Loucy (cell line): ENCODE results near the gene RARB.

ENCODE experiments used
- H2AFZ ChIP-seq: fragments of 200-600 bp; sonication (generic); 2 replicates; pipeline ENCODE4 v1.6.0; 2016; ENCODE audit warnings: antibody characterized with exemption, mild to moderate bottlenecking, low read length, moderate library complexity
- H3F3A ChIP-seq: fragments of 200-600 bp; 2 replicates; pipeline ENCODE4 v1.6.0; 2016; ENCODE audit warnings: antibody characterized with exemption, low read depth, mild to moderate bottlenecking
- H3K27me3 ChIP-seq: fragments of 200-600 bp; sonication (generic); 2 replicates; pipeline ENCODE4 v1.6.1; 2014; ENCODE audit warnings: low read length, mild to moderate bottlenecking; ENCODE audit not compliant: insufficient read depth, poor library complexity, severe bottlenecking
- H3K36me3 ChIP-seq: fragments of 200-600 bp; sonication (generic); 2 replicates; pipeline ENCODE4 v1.6.1; 2016; ENCODE audit warnings: low read length; ENCODE audit not compliant: insufficient read depth
- H3K4me1 ChIP-seq: fragments of 200-600 bp; sonication (generic); 2 replicates; pipeline ENCODE4 v1.5.1; 2014; ENCODE audit warnings: low read length, mild to moderate bottlenecking; ENCODE audit not compliant: insufficient read depth, poor library complexity, severe bottlenecking
- H3K4me2 ChIP-seq: fragments of 200-600 bp; sonication (generic); 2 replicates; pipeline ENCODE4 v1.6.0; 2014; ENCODE audit warnings: antibody characterized with exemption, low read length, low read depth, mild to moderate bottlenecking; ENCODE audit not compliant: poor library complexity, severe bottlenecking
- H3K4me3 ChIP-seq: fragments of 200-600 bp; sonication (generic); 2 replicates; pipeline ENCODE4 v1.5.1; 2014; ENCODE audit warnings: low read length, mild to moderate bottlenecking, mixed read lengths; ENCODE audit not compliant: poor library complexity, severe bottlenecking
- H3K79me2 ChIP-seq: fragments of 200-600 bp; sonication (generic); 2 replicates; pipeline ENCODE4 v1.6.1; 2014; ENCODE audit warnings: low read length; ENCODE audit not compliant: insufficient read depth
- H3K9ac ChIP-seq: fragments of 200-600 bp; sonication (generic); 2 replicates; pipeline ENCODE4 v1.6.0; 2014; ENCODE audit warnings: mild to moderate bottlenecking, low read depth, low read length, moderate library complexity; ENCODE audit not compliant: poor library complexity, severe bottlenecking
- H3K9me2 ChIP-seq: fragments of 200-600 bp; sonication (generic); replicated peaks from 2 replicates; pipeline ENCODE4 v1.6.1; 2016; ENCODE audit warnings: low read depth, low read length, mixed read lengths
- H3K9me3 ChIP-seq: fragments of 200-600 bp; sonication (generic); 2 replicates; pipeline ENCODE4 v1.6.1; 2014; ENCODE audit warnings: mild to moderate bottlenecking, antibody characterized with exemption, low read length, low read depth; ENCODE audit not compliant: insufficient read depth
- H4K20me1 ChIP-seq: fragments of 200-600 bp; sonication (generic); 2 replicates; pipeline ENCODE4 v1.6.0; 2014; ENCODE audit warnings: antibody characterized with exemption, low read length, mild to moderate bottlenecking; ENCODE audit not compliant: insufficient read depth, poor library complexity, severe bottlenecking
- EZH2phosphoT487 ChIP-seq: fragments of 200-600 bp; IDR thresholded peaks from 2 replicates; pipeline ENCODE4 v1.6.1; 2018; ENCODE audit warnings: antibody characterized with exemption, mild to moderate bottlenecking, moderate library complexity, borderline replicate concordance
- TF ChIP-seq, protein P1 (sequence below): fragments of 200-600 bp; sonication (generic); conservative IDR thresholded peaks from 2 replicates; pipeline ENCODE4 v1.5.1; 2014; ENCODE audit warnings: mild to moderate bottlenecking, antibody characterized with exemption, low read length

Gene RARB

DNA sequence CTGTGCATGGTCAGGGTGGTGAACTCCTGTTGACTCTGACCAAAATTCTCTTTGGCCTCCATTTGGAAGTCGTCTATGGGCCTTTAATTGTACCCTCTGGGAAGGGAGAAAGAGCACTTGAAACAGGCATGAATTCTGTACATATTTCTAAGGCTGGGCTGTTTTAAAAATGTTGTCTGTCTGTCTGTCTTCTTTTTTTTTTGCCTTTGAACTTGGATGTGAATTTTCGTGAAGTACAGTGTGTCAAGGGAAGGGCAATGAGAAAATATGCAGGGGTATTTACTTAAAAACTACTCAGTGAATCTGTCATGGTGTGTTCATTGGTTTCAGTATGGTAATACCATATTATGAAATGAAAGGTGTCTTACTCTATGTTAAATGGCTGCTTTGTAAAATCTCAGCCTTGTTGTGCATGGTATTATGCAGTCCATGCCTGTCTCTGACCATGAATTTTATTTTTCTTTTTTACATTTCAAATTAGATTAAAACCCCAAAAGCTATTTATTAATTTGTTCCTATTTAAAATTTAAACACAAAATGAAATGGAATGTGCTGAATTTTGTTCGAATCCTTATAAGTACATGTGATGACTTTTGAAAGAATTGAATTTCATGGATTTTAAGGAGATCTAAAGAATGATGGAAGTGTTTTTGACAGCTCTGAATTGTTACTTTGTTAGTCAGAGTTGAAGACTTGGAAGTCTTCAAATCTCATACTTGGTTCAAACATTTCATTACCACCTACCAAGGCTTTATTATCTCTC, 51.1 kb downstream of the RARB start:
- no peaks in the 10 kb centered on the region for H3K79me2 ChIP-seq
- no peaks in the 10 kb centered on the region for H3K36me3 ChIP-seq
- H3K4me1 ChIP-seq: peaks cover 5% of the 10 kb centered on the region
- H3F3A ChIP-seq: no peaks in the 10 kb centered on the region
- H3K9ac ChIP-seq: no peak overlapping the region
- no peaks in the 10 kb centered on the region for H3K9me3 ChIP-seq
- no peak overlapping the region for H3K4me3 ChIP-seq
- H3K9me2 ChIP-seq: no peaks in the 10 kb centered on the region
- no peak for TF ChIP-seq EZH2phosphoT487
- TF ChIP-seq, protein P1, sequence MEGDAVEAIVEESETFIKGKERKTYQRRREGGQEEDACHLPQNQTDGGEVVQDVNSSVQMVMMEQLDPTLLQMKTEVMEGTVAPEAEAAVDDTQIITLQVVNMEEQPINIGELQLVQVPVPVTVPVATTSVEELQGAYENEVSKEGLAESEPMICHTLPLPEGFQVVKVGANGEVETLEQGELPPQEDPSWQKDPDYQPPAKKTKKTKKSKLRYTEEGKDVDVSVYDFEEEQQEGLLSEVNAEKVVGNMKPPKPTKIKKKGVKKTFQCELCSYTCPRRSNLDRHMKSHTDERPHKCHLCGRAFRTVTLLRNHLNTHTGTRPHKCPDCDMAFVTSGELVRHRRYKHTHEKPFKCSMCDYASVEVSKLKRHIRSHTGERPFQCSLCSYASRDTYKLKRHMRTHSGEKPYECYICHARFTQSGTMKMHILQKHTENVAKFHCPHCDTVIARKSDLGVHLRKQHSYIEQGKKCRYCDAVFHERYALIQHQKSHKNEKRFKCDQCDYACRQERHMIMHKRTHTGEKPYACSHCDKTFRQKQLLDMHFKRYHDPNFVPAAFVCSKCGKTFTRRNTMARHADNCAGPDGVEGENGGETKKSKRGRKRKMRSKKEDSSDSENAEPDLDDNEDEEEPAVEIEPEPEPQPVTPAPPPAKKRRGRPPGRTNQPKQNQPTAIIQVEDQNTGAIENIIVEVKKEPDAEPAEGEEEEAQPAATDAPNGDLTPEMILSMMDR: no peak
- H3K4me2 ChIP-seq: peak overlapping the region; percentile 27
- H4K20me1 ChIP-seq: no peaks in the 10 kb centered on the region
- no peaks in the 10 kb centered on the region for H3K27me3 ChIP-seq
- peak overlapping the region; percentile 28; the same call in 1 of the 2 replicates for H2AFZ ChIP-seq

DNA sequence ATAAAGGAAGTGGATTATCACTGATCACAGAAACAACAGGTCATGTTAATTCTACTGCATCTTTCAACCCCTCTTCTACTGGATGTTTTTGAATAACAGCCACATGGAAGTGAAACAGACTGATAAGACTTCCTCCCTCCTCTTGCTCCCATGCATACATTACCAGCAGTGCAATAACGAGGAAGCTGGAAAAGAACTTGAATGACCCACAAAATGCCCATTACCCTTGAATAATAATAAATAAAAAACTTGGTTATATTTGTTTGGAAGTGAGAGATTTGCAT, 51.6 kb downstream of the RARB start:
- H3K27me3 ChIP-seq: no peaks in the 10 kb centered on the region
- H4K20me1 ChIP-seq: no peaks in the 10 kb centered on the region
- H2AFZ ChIP-seq: peak overlapping the region; percentile 28; the same call in 1 of the 2 replicates
- H3K4me3 ChIP-seq: no peak overlapping the region
- peak overlapping the region; percentile 27 for H3K4me2 ChIP-seq
- no peak overlapping the region for H3K9ac ChIP-seq
- no peaks in the 10 kb centered on the region for H3K36me3 ChIP-seq
- no peaks in the 10 kb centered on the region for H3K9me2 ChIP-seq
- no peaks in the 10 kb centered on the region for H3F3A ChIP-seq
- no peaks in the 10 kb centered on the region for H3K9me3 ChIP-seq
- TF ChIP-seq, protein P1: no peak
- no peak for TF ChIP-seq EZH2phosphoT487
- H3K4me1 ChIP-seq: peaks cover 5% of the 10 kb centered on the region
- no peaks in the 10 kb centered on the region for H3K79me2 ChIP-seq

DNA sequence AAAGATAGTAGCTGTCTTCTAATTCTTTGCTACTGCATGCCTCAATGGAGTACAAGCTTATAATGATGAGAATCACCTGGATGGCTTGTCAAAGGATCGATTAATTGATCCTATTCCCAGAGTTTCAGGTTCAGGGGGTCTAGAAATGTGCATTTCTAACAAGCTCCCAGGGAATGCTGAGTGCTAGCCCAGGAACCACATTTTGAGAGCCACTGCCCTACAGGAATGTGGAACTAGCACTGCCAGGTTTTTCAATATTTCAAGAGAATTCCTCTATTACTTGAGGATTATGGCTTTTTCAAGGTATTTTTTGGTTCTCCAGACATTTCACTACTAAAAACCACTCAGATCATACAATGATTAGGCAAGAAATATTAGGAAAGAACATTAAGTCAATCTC, 52.7 kb downstream of the RARB start:
- Histone ChIP-seq H3K9me2 (no peaks in the 10 kb centered on the region), H3K4me3 (no peak overlapping the region), H3K9me3 (no peaks in the 10 kb centered on the region), H3K27me3 (no peaks in the 10 kb centered on the region), H3K79me2 (no peaks in the 10 kb centered on the region), H3K4me2 (no peak overlapping the region), H2AFZ (no peak overlapping the region), H3K4me1 (peaks cover 5% of the 10 kb centered on the region), H3F3A (no peaks in the 10 kb centered on the region), H3K36me3 (no peaks in the 10 kb centered on the region), H4K20me1 (no peaks in the 10 kb centered on the region), H3K9ac (no peak overlapping the region)
- TF ChIP-seq, protein P1: no peak
- TF ChIP-seq EZH2phosphoT487: no peak
